ENCODE measurements around the gene PRDX4. TPM values are rescaled to one million over a fixed set of nuclear protein-coding genes. Genes with fewer than 3 reads are reported as not detected.
"Not testable (repeated sequence)": the region's sequence is repeated elsewhere in the genome, so short reads cannot be mapped to it uniquely, and the experiment has no call there.

The PRDX4 gene
- polyA plus RNA-seq, 1 donor, result 94.2 TPM

- Histone ChIP-seq H3K36me3 (ENCODE audit: control insufficient read depth, insufficient read depth, low read length) (no peaks in the 10 kb centered on the region), H3K4me3 (ENCODE audit: low read length) (no peak overlapping the region), H3K27me3 (ENCODE audit: control insufficient read depth, insufficient read depth, low read length) (no peaks in the 10 kb centered on the region), H3K9me3 (ENCODE audit: control insufficient read depth, low read depth, low read length) (no peaks in the 10 kb centered on the region), H3K4me1 (ENCODE audit: control insufficient read depth, insufficient read depth, low read length) (no peaks in the 10 kb centered on the region), H3K27ac (ENCODE audit: low read length) (no peak overlapping the region)
- WGBS (ENCODE audit: insufficient coverage, low lambda C conversion rate), result no CpG with 5 or more reads among the region's 16 CpGs
- no peak for DNase-seq
Measured at GRCh38 chrX:23666282-23666681, 1.0 kb upstream of the PRDX4 start.

- H3K27me3 ChIP-seq (ENCODE audit: control insufficient read depth, insufficient read depth, low read length), result no peaks in the 10 kb centered on the region
- WGBS (ENCODE audit: insufficient coverage, low lambda C conversion rate), result no CpG with 5 or more reads among the region's 3 CpGs
- H3K4me1 ChIP-seq (ENCODE audit: control insufficient read depth, insufficient read depth, low read length), result no peaks in the 10 kb centered on the region
- H3K9me3 ChIP-seq (ENCODE audit: control insufficient read depth, low read depth, low read length), result no peaks in the 10 kb centered on the region
- no peaks in the 10 kb centered on the region for H3K36me3 ChIP-seq (ENCODE audit: control insufficient read depth, insufficient read depth, low read length)
- H3K27ac ChIP-seq (ENCODE audit: low read length), result peak overlapping the region; percentile 79
- peak in 1 of 2 donors; percentile 16 for DNase-seq
- peak overlapping the region; percentile 69 for H3K4me3 ChIP-seq (ENCODE audit: low read length)
Measured at GRCh38 chrX:23668335-23668734, 1.0 kb downstream of the PRDX4 start.

GRCh38 chrX:23670528-23670927, 3.2 kb downstream of the PRDX4 start:
- DNase-seq, result no peak
- Histone ChIP-seq H3K27me3 (ENCODE audit: control insufficient read depth, insufficient read depth, low read length) (no peaks in the 10 kb centered on the region), H3K27ac (ENCODE audit: low read length) (no peak overlapping the region), H3K4me1 (ENCODE audit: control insufficient read depth, insufficient read depth, low read length) (no peaks in the 10 kb centered on the region), H3K9me3 (ENCODE audit: control insufficient read depth, low read depth, low read length) (no peaks in the 10 kb centered on the region), H3K4me3 (ENCODE audit: low read length) (no peak overlapping the region), H3K36me3 (ENCODE audit: control insufficient read depth, insufficient read depth, low read length) (peaks cover 1% of the 10 kb centered on the region)
- WGBS (ENCODE audit: insufficient coverage, low lambda C conversion rate), result no CpG with 5 or more reads among the region's 1 CpG

- Histone ChIP-seq H3K9me3 (ENCODE audit: control insufficient read depth, low read depth, low read length) (no peaks in the 10 kb centered on the region), H3K27ac (ENCODE audit: low read length) (no peak overlapping the region), H3K4me1 (ENCODE audit: control insufficient read depth, insufficient read depth, low read length) (no peaks in the 10 kb centered on the region), H3K36me3 (ENCODE audit: control insufficient read depth, insufficient read depth, low read length) (peaks cover 10% of the 10 kb centered on the region), H3K4me3 (ENCODE audit: low read length) (no peak overlapping the region), H3K27me3 (ENCODE audit: control insufficient read depth, insufficient read depth, low read length) (no peaks in the 10 kb centered on the region)
- no CpG with 5 or more reads among the region's 3 CpGs for WGBS (ENCODE audit: insufficient coverage, low lambda C conversion rate)
- no peak for DNase-seq
Measured at GRCh38 chrX:23673108-23673507, 5.8 kb downstream of the PRDX4 start.

GRCh38 chrX:23676486-23676885, 9.2 kb downstream of the PRDX4 start:
- not testable (repeated sequence) for H3K4me1 ChIP-seq (ENCODE audit: control insufficient read depth, insufficient read depth, low read length); H3K27me3 ChIP-seq (ENCODE audit: control insufficient read depth, insufficient read depth, low read length); H3K4me3 ChIP-seq (ENCODE audit: low read length); H3K27ac ChIP-seq (ENCODE audit: low read length); H3K9me3 ChIP-seq (ENCODE audit: control insufficient read depth, low read depth, low read length); DNase-seq
- H3K36me3 ChIP-seq (ENCODE audit: control insufficient read depth, insufficient read depth, low read length), result peaks cover 12% of the 10 kb centered on the region
- WGBS (ENCODE audit: insufficient coverage, low lambda C conversion rate), result no CpG with 5 or more reads among the region's 3 CpGs

- WGBS (ENCODE audit: insufficient coverage, low lambda C conversion rate), result no CpG with 5 or more reads among the region's 8 CpGs
- H3K36me3 ChIP-seq (ENCODE audit: control insufficient read depth, insufficient read depth, low read length), result no peaks in the 10 kb centered on the region
- H3K9me3 ChIP-seq (ENCODE audit: control insufficient read depth, low read depth, low read length), result no peaks in the 10 kb centered on the region
- DNase-seq, result no peak
- H3K4me1 ChIP-seq (ENCODE audit: control insufficient read depth, insufficient read depth, low read length), result no peaks in the 10 kb centered on the region
- H3K27ac ChIP-seq (ENCODE audit: low read length), result no peak overlapping the region
- no peaks in the 10 kb centered on the region for H3K27me3 ChIP-seq (ENCODE audit: control insufficient read depth, insufficient read depth, low read length)
- no peak overlapping the region for H3K4me3 ChIP-seq (ENCODE audit: low read length)
Measured at GRCh38 chrX:23692166-23692565, 24.9 kb downstream of the PRDX4 start.

GRCh38 chrX:23694606-23695005, 27.3 kb downstream of the PRDX4 start:
- peak; percentile 13 to 23 for DNase-seq
- Histone ChIP-seq H3K9me3 (ENCODE audit: control insufficient read depth, low read depth, low read length) (no peaks in the 10 kb centered on the region), H3K27me3 (ENCODE audit: control insufficient read depth, insufficient read depth, low read length) (no peaks in the 10 kb centered on the region), H3K4me3 (ENCODE audit: low read length) (no peak overlapping the region), H3K36me3 (ENCODE audit: control insufficient read depth, insufficient read depth, low read length) (no peaks in the 10 kb centered on the region), H3K27ac (ENCODE audit: low read length) (no peak overlapping the region), H3K4me1 (ENCODE audit: control insufficient read depth, insufficient read depth, low read length) (no peaks in the 10 kb centered on the region)
- no CpG with 5 or more reads among the region's 8 CpGs for WGBS (ENCODE audit: insufficient coverage, low lambda C conversion rate)

GRCh38 chrX:23699636-23700194, 32.4 kb downstream of the PRDX4 start:
- Histone ChIP-seq H3K27me3 (ENCODE audit: control insufficient read depth, insufficient read depth, low read length) (no peaks in the 10 kb centered on the region), H3K4me1 (ENCODE audit: control insufficient read depth, insufficient read depth, low read length) (no peaks in the 10 kb centered on the region), H3K36me3 (ENCODE audit: control insufficient read depth, insufficient read depth, low read length) (peaks cover 7% of the 10 kb centered on the region), H3K9me3 (ENCODE audit: control insufficient read depth, low read depth, low read length) (no peaks in the 10 kb centered on the region), H3K27ac (ENCODE audit: low read length) (no peak overlapping the region), H3K4me3 (ENCODE audit: low read length) (no peak overlapping the region)
- WGBS (ENCODE audit: insufficient coverage, low lambda C conversion rate), result no CpG with 5 or more reads among the region's 16 CpGs
- peak in 1 of 2 donors; percentile 10 for DNase-seq

GRCh38 chrX:23704673-23705206, 37.4 kb downstream of the PRDX4 start:
- no CpG with 5 or more reads among the region's 5 CpGs for WGBS (ENCODE audit: insufficient coverage, low lambda C conversion rate)
- Histone ChIP-seq H3K4me1 (ENCODE audit: control insufficient read depth, insufficient read depth, low read length) (no peaks in the 10 kb centered on the region), H3K36me3 (ENCODE audit: control insufficient read depth, insufficient read depth, low read length) (peaks cover 11% of the 10 kb centered on the region), H3K27me3 (ENCODE audit: control insufficient read depth, insufficient read depth, low read length) (no peaks in the 10 kb centered on the region), H3K4me3 (ENCODE audit: low read length) (no peak overlapping the region), H3K9me3 (ENCODE audit: control insufficient read depth, low read depth, low read length) (no peaks in the 10 kb centered on the region), H3K27ac (ENCODE audit: low read length) (no peak overlapping the region)
- no peak for DNase-seq

GRCh38 chrX:23705235-23705634, 37.9 kb downstream of the PRDX4 start:
- WGBS (ENCODE audit: insufficient coverage, low lambda C conversion rate), result no CpG with 5 or more reads among the region's 5 CpGs
- no peak for DNase-seq
- no peaks in the 10 kb centered on the region for H3K9me3 ChIP-seq (ENCODE audit: control insufficient read depth, low read depth, low read length)
- H3K4me1 ChIP-seq (ENCODE audit: control insufficient read depth, insufficient read depth, low read length), result no peaks in the 10 kb centered on the region
- H3K27ac ChIP-seq (ENCODE audit: low read length), result no peak overlapping the region
- H3K4me3 ChIP-seq (ENCODE audit: low read length), result no peak overlapping the region
- no peaks in the 10 kb centered on the region for H3K27me3 ChIP-seq (ENCODE audit: control insufficient read depth, insufficient read depth, low read length)
- H3K36me3 ChIP-seq (ENCODE audit: control insufficient read depth, insufficient read depth, low read length), result peaks cover 11% of the 10 kb centered on the region

GRCh38 chrX:23720117-23720677, 52.9 kb downstream of the PRDX4 start:
- no peaks in the 10 kb centered on the region for H3K9me3 ChIP-seq (ENCODE audit: control insufficient read depth, low read depth, low read length)
- WGBS (ENCODE audit: insufficient coverage, low lambda C conversion rate), result no CpG with 5 or more reads among the region's 8 CpGs
- H3K4me3 ChIP-seq (ENCODE audit: low read length), result no peak overlapping the region
- H3K27ac ChIP-seq (ENCODE audit: low read length), result no peak overlapping the region
- no peak for DNase-seq
- H3K27me3 ChIP-seq (ENCODE audit: control insufficient read depth, insufficient read depth, low read length), result no peaks in the 10 kb centered on the region
- peaks cover 21% of the 10 kb centered on the region for H3K36me3 ChIP-seq (ENCODE audit: control insufficient read depth, insufficient read depth, low read length)
- H3K4me1 ChIP-seq (ENCODE audit: control insufficient read depth, insufficient read depth, low read length), result no peaks in the 10 kb centered on the region
